Measurements from ENCODE around the gene PEF1. TPM values are rescaled to one million over a fixed set of nuclear protein-coding genes. Genes with fewer than 3 reads are reported as not detected.
A peak's percentile ranks its signal among the peaks of the same experiment; 100 is the strongest.

PEF1 gene
- total and polyA plus RNA-seq, 5 experiments from 2014 or later = 35.3 to 87.3 (median 60.6) TPM

GRCh38 chr1:31648641-31649357, 4.1 kb upstream of the PEF1 start:
- H3K27ac Mint-ChIP-seq = no peak overlapping the region
- no peak for DNase-seq
- peaks cover 13 to 30% (median 25%) of the 10 kb centered on the region in 4 donors for H3K4me1 Mint-ChIP-seq
- POLR2A ChIA-PET = no interaction called here
- ATAC-seq = no peak
- H3K4me3 Mint-ChIP-seq = no peak overlapping the region
- H3K9me3 Mint-ChIP-seq = no peaks in the 10 kb centered on the region
- no peaks in the 10 kb centered on the region for H3K27me3 Mint-ChIP-seq
- H3K36me3 Mint-ChIP-seq = no peaks in the 10 kb centered on the region

GRCh38 chr1:31648190-31648589, 3.5 kb upstream of the PEF1 start:
- Mint-ChIP-seq H3K27ac (no peak overlapping the region), H3K36me3 (no peaks in the 10 kb centered on the region), H3K9me3 (no peaks in the 10 kb centered on the region), H3K27me3 (no peaks in the 10 kb centered on the region), H3K4me1 (peaks cover 14 to 36% (median 31%) of the 10 kb centered on the region in 4 donors), H3K4me3 (no peak overlapping the region)
- ATAC-seq (no peak), DNase-seq (no peak)
- POLR2A ChIA-PET = interaction anchor here (0.7 kb wide), 1 partner anchor 1123 kb away, joined by 4 read pairs; no protein-coding TSS in a partner anchor

- H3K9me3 Mint-ChIP-seq = no peaks in the 10 kb centered on the region
- no peaks in the 10 kb centered on the region for H3K27me3 Mint-ChIP-seq
- POLR2A ChIA-PET = no interaction called here
- peak overlapping the region in 9 of 10 donors; percentile 3 to 100 (median 67) for H3K4me3 Mint-ChIP-seq
- DNase-seq (no peak), ATAC-seq (no peak)
- peak overlapping the region in 5 of 10 donors; percentile 5 to 80 (median 70) for H3K27ac Mint-ChIP-seq
- no peaks in the 10 kb centered on the region for H3K36me3 Mint-ChIP-seq
- peaks cover 14 to 44% (median 35%) of the 10 kb centered on the region in 4 donors for H3K4me1 Mint-ChIP-seq
Observed at GRCh38 chr1:31647106-31647505, 2.4 kb upstream of the PEF1 start.

GRCh38 chr1:31646259-31646960, 1.7 kb upstream of the PEF1 start:
- Mint-ChIP-seq H3K4me3 (peak overlapping the region in 9 of 10 donors; percentile 95 to 100 (median 98)), H3K27me3 (no peaks in the 10 kb centered on the region), H3K36me3 (no peaks in the 10 kb centered on the region), H3K4me1 (peaks cover 14 to 44% (median 35%) of the 10 kb centered on the region in 4 donors), H3K27ac (peak overlapping the region in 9 of 10 donors; percentile 64 to 100 (median 100)), H3K9me3 (no peaks in the 10 kb centered on the region)
- POLR2A ChIA-PET = no interaction called here
- no peak for DNase-seq
- no peak for ATAC-seq

GRCh38 chr1:31645274-31645568, 545 bp upstream of the PEF1 start:
- Mint-ChIP-seq H3K36me3 (no peaks in the 10 kb centered on the region), H3K4me3 (peak overlapping the region; percentile 95 to 100 (median 98)), H3K9me3 (no peaks in the 10 kb centered on the region), H3K27me3 (no peaks in the 10 kb centered on the region), H3K27ac (peak overlapping the region; percentile 98 to 100 (median 100)), H3K4me1 (peaks cover 14 to 44% (median 35%) of the 10 kb centered on the region in 4 donors)
- ATAC-seq = no peak
- DNase-seq = no peak
- POLR2A ChIA-PET = interaction anchor here (0.6 to 1.7 kb wide), 7 partner anchors 12 to 1006 kb away, joined by 3 to 5 read pairs (median 4); partner anchors contain the start of genes KHDRBS1, KPNA6 and RBBP4

GRCh38 chr1:31643976-31644559, 608 bp downstream of the PEF1 start:
- Mint-ChIP-seq H3K4me3 (peak overlapping the region; percentile 95 to 100 (median 98)), H3K27me3 (no peaks in the 10 kb centered on the region), H3K36me3 (no peaks in the 10 kb centered on the region), H3K9me3 (no peaks in the 10 kb centered on the region), H3K4me1 (peaks cover 14 to 44% (median 35%) of the 10 kb centered on the region in 4 donors), H3K27ac (peak overlapping the region; percentile 98 to 100 (median 100))
- peak; percentile 43 to 55 for ATAC-seq
- no peak for DNase-seq
- POLR2A ChIA-PET = interaction anchor here (0.6 to 1.7 kb wide), 6 partner anchors 9 to 1007 kb away, joined by 3 to 5 read pairs (median 4); partner anchors contain the start of genes KHDRBS1 and RBBP4

GRCh38 chr1:31642897-31643296, 1.8 kb downstream of the PEF1 start:
- Mint-ChIP-seq H3K27ac (peak overlapping the region in 2 of 10 donors; percentile 23 to 66), H3K36me3 (peaks cover 0 to under 1% (median 0%) of the 10 kb centered on the region in 3 donors), H3K4me3 (peak overlapping the region in 6 of 10 donors; percentile 15 to 99 (median 25)), H3K9me3 (no peaks in the 10 kb centered on the region), H3K27me3 (no peaks in the 10 kb centered on the region), H3K4me1 (peaks cover 22 to 45% (median 35%) of the 10 kb centered on the region in 4 donors)
- no peak for ATAC-seq
- no peak for DNase-seq
- POLR2A ChIA-PET = no interaction called here

GRCh38 chr1:31642366-31642765, 2.3 kb downstream of the PEF1 start:
- no peak for DNase-seq
- Mint-ChIP-seq H3K4me3 (peak overlapping the region in 2 of 10 donors; percentile 30 to 34), H3K27me3 (no peaks in the 10 kb centered on the region), H3K27ac (no peak overlapping the region), H3K36me3 (peaks cover 0 to 4% (median 0%) of the 10 kb centered on the region in 3 donors), H3K9me3 (no peaks in the 10 kb centered on the region), H3K4me1 (peaks cover 25 to 49% (median 35%) of the 10 kb centered on the region in 4 donors)
- no peak for ATAC-seq
- POLR2A ChIA-PET = interaction anchor here (0.5 kb wide), 1 partner anchor 1321 kb away, joined by 3 read pairs; no protein-coding TSS in a partner anchor

- Mint-ChIP-seq H3K4me3 (no peak overlapping the region), H3K4me1 (peaks cover 24 to 52% (median 37%) of the 10 kb centered on the region in 4 donors), H3K9me3 (no peaks in the 10 kb centered on the region), H3K27me3 (no peaks in the 10 kb centered on the region), H3K36me3 (peaks cover 0 to 4% (median 0%) of the 10 kb centered on the region in 3 donors), H3K27ac (no peak overlapping the region)
- ATAC-seq (no peak), DNase-seq (no peak)
- POLR2A ChIA-PET = interaction anchor here (0.6 kb wide), 1 partner anchor 12 kb away, joined by 3 read pairs; no protein-coding TSS in a partner anchor
Observed at GRCh38 chr1:31640964-31641363, 3.7 kb downstream of the PEF1 start.

- Mint-ChIP-seq H3K9me3 (no peaks in the 10 kb centered on the region), H3K27ac (no peak overlapping the region), H3K36me3 (peaks cover 0 to 4% (median 0%) of the 10 kb centered on the region in 3 donors), H3K4me3 (no peak overlapping the region), H3K27me3 (no peaks in the 10 kb centered on the region), H3K4me1 (peaks cover 19 to 48% (median 38%) of the 10 kb centered on the region in 4 donors)
- ATAC-seq (no peak), DNase-seq (no peak)
- POLR2A ChIA-PET = no interaction called here
Observed at GRCh38 chr1:31640179-31640578, 4.5 kb downstream of the PEF1 start.

GRCh38 chr1:31639543-31639942, 5.1 kb downstream of the PEF1 start:
- Mint-ChIP-seq H3K4me1 (peaks cover 13 to 45% (median 33%) of the 10 kb centered on the region in 4 donors), H3K36me3 (peaks cover 0 to 7% (median 0%) of the 10 kb centered on the region in 3 donors), H3K4me3 (no peak overlapping the region), H3K27me3 (no peaks in the 10 kb centered on the region), H3K27ac (no peak overlapping the region), H3K9me3 (no peaks in the 10 kb centered on the region)
- POLR2A ChIA-PET = no interaction called here
- DNase-seq (no peak), ATAC-seq (no peak)

- POLR2A ChIA-PET = no interaction called here
- H3K9me3 Mint-ChIP-seq = no peaks in the 10 kb centered on the region
- H3K27ac Mint-ChIP-seq = peak overlapping the region in 4 of 10 donors; percentile 25 to 71 (median 40)
- peaks cover 0 to 20% (median 0%) of the 10 kb centered on the region in 3 donors for H3K36me3 Mint-ChIP-seq
- peak overlapping the region in 4 of 10 donors; percentile 17 to 37 (median 22) for H3K4me3 Mint-ChIP-seq
- ATAC-seq (peak in 1 of 2 donors; percentile 60), DNase-seq (no peak)
- no peaks in the 10 kb centered on the region for H3K27me3 Mint-ChIP-seq
- peaks cover 0 to 31% (median 24%) of the 10 kb centered on the region in 4 donors for H3K4me1 Mint-ChIP-seq
Observed at GRCh38 chr1:31637915-31638673, 6.6 kb downstream of the PEF1 start.

Data from naive thymus-derived CD8-positive, alpha-beta T cell (primary cell).